MCF 10A (cell line): ENCODE measurements around the gene AIDA. TPM values are rescaled to one million over a fixed set of nuclear protein-coding genes. Genes with fewer than 3 reads are reported as not detected.

Experiments
- BruUV-seq: library from RNA; stranded (reverse); fragments of 400-500 nt; replicated peaks from 2 replicates; lab custom pipeline; 2021; lab: Mats Ljungman, UMichigan
- CTCF ChIA-PET: fragments of 300-600 bp; sonication (Branson Sonifier 250); formaldehyde crosslinking; extraction: SDS; loops from one replicate; lab custom pipeline; 2021; ENCODE audit warnings: antibody characterized with exemption, inconsistent platforms; lab: Yijun Ruan, JAX
- POLR2A ChIA-PET: fragments of 300-600, 350-650 bp; sonication (Branson Sonifier 250); formaldehyde crosslinking; extraction: SDS; loops from one replicate; lab custom pipeline; 2020; ENCODE audit warnings: antibody characterized with exemption, inconsistent platforms; lab: Yijun Ruan, JAX
- DNase-seq: peaks from one replicate; pipeline ENCODE4 v3.0.0-alpha.2; 2018; ENCODE audit not compliant: unreplicated experiment
- H3K27ac Mint-ChIP-seq: one replicate; pipeline ENCODE4 v1.8.0; 2022; ENCODE audit warnings: mild to moderate bottlenecking, low read depth, mixed read lengths; ENCODE audit not compliant: unreplicated experiment
- H3K27me3 Mint-ChIP-seq: one replicate; pipeline ENCODE4 v1.8.0; 2022; ENCODE audit warnings: mixed read lengths; ENCODE audit not compliant: insufficient read depth, unreplicated experiment
- H3K36me3 Mint-ChIP-seq: one replicate; pipeline ENCODE4 v1.8.0; 2022; ENCODE audit warnings: mild to moderate bottlenecking, moderate library complexity, mixed read lengths; ENCODE audit not compliant: insufficient read depth, unreplicated experiment
- H3K4me1 Mint-ChIP-seq: one replicate; pipeline ENCODE4 v1.8.0; 2022; ENCODE audit warnings: mixed read lengths; ENCODE audit not compliant: insufficient read depth, unreplicated experiment
- H3K4me3 Mint-ChIP-seq: one replicate; pipeline ENCODE4 v1.8.0; 2022; ENCODE audit warnings: mild to moderate bottlenecking, moderate library complexity, mixed read lengths; ENCODE audit not compliant: unreplicated experiment
- H3K9me3 Mint-ChIP-seq: one replicate; pipeline ENCODE4 v1.8.0; 2022; ENCODE audit warnings: mixed read lengths; ENCODE audit not compliant: unreplicated experiment
- intact Hi-C: fragments of 100-400 bp; cut with micrococcal nuclease; formaldehyde crosslinking; loops from 2 replicates; pipeline ENCODE4 v1.14.1; 2022
- total RNA-seq: library from RNA; stranded (reverse); gene quantifications from 2 replicates; pipeline ENCODE4 v1.2.3, GENCODE V29; 2022
- TF ChIP-seq, protein P1 (sequence below): fragments of 200-600 bp; IDR thresholded peaks from one replicate; pipeline ENCODE4 v1.8.0; 2022; ENCODE audit warnings: antibody characterized with exemption, mild to moderate bottlenecking; ENCODE audit not compliant: unreplicated experiment

The AIDA gene
- total RNA-seq, 1 experiment from 2014 or later, result 133 TPM

DNA sequence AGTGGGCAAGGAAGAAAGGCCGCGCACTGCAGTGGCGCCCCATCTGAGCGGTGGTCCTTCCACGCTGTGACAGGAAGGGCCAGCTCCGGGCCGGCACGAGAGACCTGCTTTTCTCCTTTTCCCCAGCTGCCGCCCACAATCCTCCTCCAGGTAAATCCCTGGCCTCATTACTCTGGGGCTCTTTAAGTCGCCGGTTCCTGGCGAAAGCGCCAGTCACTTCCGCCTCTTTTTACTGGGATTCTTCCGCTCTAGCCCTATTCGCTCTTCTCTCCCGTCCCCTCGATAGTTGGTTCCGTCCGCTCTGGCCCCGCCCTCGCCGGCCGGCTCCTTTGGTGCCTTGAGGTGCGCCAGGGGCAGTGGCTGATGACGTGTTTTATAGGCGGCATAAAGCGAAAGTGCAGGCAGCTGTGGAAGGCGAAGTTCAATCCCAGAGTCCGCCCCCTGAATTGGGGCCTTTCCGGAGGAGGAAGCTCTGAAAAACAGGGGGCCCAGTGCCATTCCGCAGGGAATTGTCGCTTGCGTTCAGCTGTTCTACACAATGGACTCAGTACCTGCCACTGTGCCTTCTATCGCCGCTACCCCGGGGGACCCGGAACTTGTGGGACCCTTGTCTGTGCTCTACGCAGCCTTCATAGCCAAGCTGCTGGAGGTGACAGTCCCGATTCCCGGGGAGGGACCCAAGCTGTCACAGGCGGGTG is 68.2 kb downstream of the AIDA start:
- ChIA-PET POLR2A (interaction anchor here (0.6 to 5.1 kb wide), 42 partner anchors 8 to 1472 kb away, joined by 3 to 70 read pairs (median 4); partner anchors contain the start of genes AIDA, BROX, MIA3 and TAF1A), CTCF (interaction anchor here (0.7 to 8.7 kb wide), 9 partner anchors 9 to 1238 kb away, joined by 3 to 76 read pairs (median 6); partner anchors contain the start of gene TAF1A)
- H3K4me3 Mint-ChIP-seq, result peak overlapping the region; percentile 85
- no peaks in the 10 kb centered on the region for H3K27me3 Mint-ChIP-seq
- peak overlapping the region; percentile 97 for H3K27ac Mint-ChIP-seq
- H3K4me1 Mint-ChIP-seq, result peaks cover 10% of the 10 kb centered on the region
- intact Hi-C loops, result loop anchor here (1.0 to 5.0 kb wide), 4 partner anchors 27 to 438 kb away; partner anchors contain the start of genes AIDA and BROX
- peaks cover 42% of the 10 kb centered on the region for H3K36me3 Mint-ChIP-seq
- BruUV-seq, result no TSS peak
- TF ChIP-seq, protein P1, sequence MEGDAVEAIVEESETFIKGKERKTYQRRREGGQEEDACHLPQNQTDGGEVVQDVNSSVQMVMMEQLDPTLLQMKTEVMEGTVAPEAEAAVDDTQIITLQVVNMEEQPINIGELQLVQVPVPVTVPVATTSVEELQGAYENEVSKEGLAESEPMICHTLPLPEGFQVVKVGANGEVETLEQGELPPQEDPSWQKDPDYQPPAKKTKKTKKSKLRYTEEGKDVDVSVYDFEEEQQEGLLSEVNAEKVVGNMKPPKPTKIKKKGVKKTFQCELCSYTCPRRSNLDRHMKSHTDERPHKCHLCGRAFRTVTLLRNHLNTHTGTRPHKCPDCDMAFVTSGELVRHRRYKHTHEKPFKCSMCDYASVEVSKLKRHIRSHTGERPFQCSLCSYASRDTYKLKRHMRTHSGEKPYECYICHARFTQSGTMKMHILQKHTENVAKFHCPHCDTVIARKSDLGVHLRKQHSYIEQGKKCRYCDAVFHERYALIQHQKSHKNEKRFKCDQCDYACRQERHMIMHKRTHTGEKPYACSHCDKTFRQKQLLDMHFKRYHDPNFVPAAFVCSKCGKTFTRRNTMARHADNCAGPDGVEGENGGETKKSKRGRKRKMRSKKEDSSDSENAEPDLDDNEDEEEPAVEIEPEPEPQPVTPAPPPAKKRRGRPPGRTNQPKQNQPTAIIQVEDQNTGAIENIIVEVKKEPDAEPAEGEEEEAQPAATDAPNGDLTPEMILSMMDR, result no peak
- DNase-seq, result peak; percentile 100
- H3K9me3 Mint-ChIP-seq, result no peaks in the 10 kb centered on the region

DNA sequence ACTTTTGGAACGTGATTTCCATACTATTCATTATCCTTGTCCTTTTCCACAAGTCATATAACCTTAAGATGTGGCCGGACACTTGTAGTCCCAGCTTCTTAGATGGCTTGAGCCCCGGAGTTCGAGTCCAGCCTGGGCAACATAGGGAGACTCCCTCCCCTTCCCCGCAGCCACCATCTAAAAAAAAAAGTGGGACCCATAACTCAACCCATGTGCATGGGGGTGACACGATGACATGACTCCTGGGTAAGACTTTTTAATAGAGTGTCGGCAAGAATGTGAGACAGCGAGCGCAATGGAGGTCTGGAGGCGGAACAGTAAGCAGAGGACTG is 68.7 kb downstream of the AIDA start:
- Mint-ChIP-seq H3K27ac (peak overlapping the region; percentile 97), H3K27me3 (no peaks in the 10 kb centered on the region), H3K4me1 (peaks cover 10% of the 10 kb centered on the region), H3K9me3 (no peaks in the 10 kb centered on the region), H3K4me3 (peak overlapping the region; percentile 85), H3K36me3 (peaks cover 42% of the 10 kb centered on the region)
- intact Hi-C loops, result loop anchor here (5.0 kb wide), 1 partner anchor 439 kb away; no protein-coding TSS in a partner anchor
- CTCF ChIA-PET, result interaction anchor here (1.0 to 8.7 kb wide), 6 partner anchors 9 to 446 kb away, joined by 3 to 76 read pairs (median 7); partner anchors contain the start of gene TAF1A
- TSS peak; percentile 95 for BruUV-seq
- DNase-seq, result no peak
- POLR2A ChIA-PET, result interaction anchor here (0.6 to 5.1 kb wide), 32 partner anchors 8 to 1473 kb away, joined by 3 to 70 read pairs (median 5); partner anchors contain the start of genes AIDA, BROX, DUSP10 and MIA3
- TF ChIP-seq, protein P1, result no peak

DNA sequence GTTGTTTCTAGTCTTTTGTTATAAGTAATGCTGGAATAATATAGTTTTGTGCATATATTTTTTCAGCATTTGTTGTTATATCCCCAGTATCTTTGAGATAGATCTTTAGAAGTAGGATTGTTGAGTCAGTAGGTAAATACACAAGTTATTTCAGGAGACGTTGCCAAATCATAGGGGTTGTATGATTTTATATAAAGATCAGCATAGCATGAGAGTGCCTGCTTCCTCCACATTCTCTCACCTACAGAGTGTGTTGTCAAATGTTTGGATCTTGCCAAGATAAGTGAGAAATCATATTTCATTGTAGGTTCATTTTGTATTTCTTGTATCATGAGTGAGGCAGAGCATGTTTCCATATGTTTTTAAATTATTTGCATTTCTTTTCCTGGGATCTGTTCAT is 69.8 kb downstream of the AIDA start:
- H3K4me1 Mint-ChIP-seq, result peaks cover 10% of the 10 kb centered on the region

More for the DNA sequence above, 69.8 kb downstream of the AIDA start:
- POLR2A ChIA-PET, result interaction anchor here (0.7 to 5.1 kb wide), 11 partner anchors 8 to 900 kb away, joined by 3 to 70 read pairs (median 18); partner anchors contain the start of genes AIDA, BROX, DUSP10 and MIA3
- TF ChIP-seq, protein P1, result no peak
- Mint-ChIP-seq H3K27ac (no peak overlapping the region), H3K27me3 (no peaks in the 10 kb centered on the region), H3K36me3 (peaks cover 47% of the 10 kb centered on the region), H3K4me3 (no peak overlapping the region), H3K9me3 (no peaks in the 10 kb centered on the region)
- CTCF ChIA-PET, result interaction anchor here (1.1 to 8.7 kb wide), 3 partner anchors 9 to 177 kb away, joined by 3 to 76 read pairs (median 27); no protein-coding TSS in a partner anchor
- DNase-seq, result no peak
- intact Hi-C loops, result loop anchor here (5.0 kb wide), 1 partner anchor 440 kb away; no protein-coding TSS in a partner anchor
- no TSS peak for BruUV-seq
